Spinal cord (tissue), 10 donors: Measurements from ENCODE around the gene PRKCQ. TPM values are rescaled to one million over a fixed set of nuclear protein-coding genes. Genes with fewer than 3 reads are reported as not detected.

Experiments used
- DNase-seq, 6 donors: peaks; one replicate each; pipeline versions ENCODE4 v3.0.0 to v3.0.0-alpha.2; 2013 to 2015; ENCODE audit warnings: low spot score in 6 of 6, low read depth in 4 of 6
- H3K27ac ChIP-seq: one replicate; pipeline ENCODE4 v1.5.1; 2013; ENCODE audit warnings: low read depth, low read length, control low read depth
- H3K27me3 ChIP-seq: one replicate; pipeline ENCODE4 v1.6.1; 2013; ENCODE audit warnings: low read length; ENCODE audit not compliant: control insufficient read depth, insufficient read depth
- H3K36me3 ChIP-seq: one replicate; pipeline ENCODE4 v1.6.1; 2013; ENCODE audit warnings: low read length; ENCODE audit not compliant: control insufficient read depth, insufficient read depth
- H3K4me1 ChIP-seq: one replicate; pipeline ENCODE4 v1.6.1; 2013; ENCODE audit warnings: low read length; ENCODE audit not compliant: control insufficient read depth, insufficient read depth
- H3K4me3 ChIP-seq: one replicate; pipeline ENCODE4 v1.5.1; 2013; ENCODE audit warnings: low read depth, low read length, control low read depth
- H3K9me3 ChIP-seq: one replicate; pipeline ENCODE4 v1.6.1; 2013; ENCODE audit warnings: low read length; ENCODE audit not compliant: control insufficient read depth, insufficient read depth
- WGBS: methylation state at CpG from one replicate; pipeline ENCODE4 v1.1.5; 2013; ENCODE audit warnings: missing lambda C conversion rate; ENCODE audit not compliant: insufficient coverage; 5-methylcytosine and 5-hydroxymethylcytosine counted together
- polyA plus RNA-seq, 2 donors: library from polyadenylated mRNA; unstranded; fragments of 120-200 nt; gene quantifications; one replicate each; pipeline ENCODE4 v1.2.1, GENCODE V29; 2013; ENCODE audit not compliant: insufficient read length in 2 of 2
- total RNA-seq, 2 donors: library from RNA; depleted of rRNA in 1 of 2; stranded (reverse); fragments of 120-200 nt in 1 of 2; fragments of >200 nt in 1 of 2; gene quantifications; one replicate each; pipeline versions ENCODE4 v1.2.3 to v1.2.4, GENCODE V29; 2013 to 2014
- donor health status: healthy.

Gene PRKCQ
- total and polyA plus RNA-seq, 4 donors, result 6.2 to 10.9 (median 9.6) TPM

DNA sequence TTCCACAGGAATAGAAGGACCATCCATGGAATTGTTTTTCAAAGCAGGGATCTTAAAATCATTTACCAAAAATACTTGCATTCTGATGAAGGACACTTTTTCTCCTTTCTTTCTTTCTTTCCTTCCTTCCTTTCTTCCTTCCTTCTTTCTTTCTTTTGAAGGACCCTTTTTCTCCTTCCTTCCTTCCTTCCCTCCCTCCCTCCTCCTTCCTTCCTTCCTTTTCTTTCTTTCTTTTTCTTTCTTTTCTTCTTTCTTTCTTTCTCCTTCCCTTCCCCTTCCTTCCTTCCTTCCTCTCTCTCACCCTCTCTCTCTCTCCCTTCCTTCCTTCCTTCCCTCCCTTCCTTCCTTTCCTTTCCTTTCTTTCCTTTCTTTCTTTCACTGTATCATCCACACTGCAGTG, 74.8 kb downstream of the PRKCQ start:
- H3K27ac ChIP-seq, result no peak overlapping the region
- H3K4me3 ChIP-seq, result no peak overlapping the region
- H3K36me3 ChIP-seq, result no peaks in the 10 kb centered on the region
- no peaks in the 10 kb centered on the region for H3K9me3 ChIP-seq
- no peaks in the 10 kb centered on the region for H3K4me1 ChIP-seq
- no peaks in the 10 kb centered on the region for H3K27me3 ChIP-seq
- no peak for DNase-seq

DNA sequence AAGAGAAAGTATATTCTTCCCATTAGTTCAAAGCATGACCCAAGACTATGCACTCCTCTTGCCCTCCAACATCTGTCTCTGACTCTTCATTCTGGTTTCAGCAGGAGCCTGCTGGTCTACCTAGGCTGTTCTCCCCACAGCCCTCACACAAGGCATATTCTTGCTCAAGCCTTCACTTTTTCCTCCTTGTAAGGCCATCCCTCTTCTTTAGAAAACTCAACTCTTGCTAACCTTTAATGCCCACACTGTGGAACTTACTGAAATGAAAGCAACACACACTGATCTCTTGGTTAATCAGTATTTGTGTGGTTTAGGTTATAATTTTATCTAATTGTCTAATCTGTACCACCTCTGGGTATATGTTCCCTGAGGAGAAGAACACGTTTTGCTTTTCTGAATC, 75.8 kb downstream of the PRKCQ start:
- Histone ChIP-seq H3K4me3 (no peak overlapping the region), H3K9me3 (no peaks in the 10 kb centered on the region), H3K27ac (no peak overlapping the region), H3K4me1 (no peaks in the 10 kb centered on the region), H3K36me3 (no peaks in the 10 kb centered on the region), H3K27me3 (no peaks in the 10 kb centered on the region)
- WGBS, result no CpG with 5 or more reads among the region's 1 CpG
- no peak for DNase-seq

DNA sequence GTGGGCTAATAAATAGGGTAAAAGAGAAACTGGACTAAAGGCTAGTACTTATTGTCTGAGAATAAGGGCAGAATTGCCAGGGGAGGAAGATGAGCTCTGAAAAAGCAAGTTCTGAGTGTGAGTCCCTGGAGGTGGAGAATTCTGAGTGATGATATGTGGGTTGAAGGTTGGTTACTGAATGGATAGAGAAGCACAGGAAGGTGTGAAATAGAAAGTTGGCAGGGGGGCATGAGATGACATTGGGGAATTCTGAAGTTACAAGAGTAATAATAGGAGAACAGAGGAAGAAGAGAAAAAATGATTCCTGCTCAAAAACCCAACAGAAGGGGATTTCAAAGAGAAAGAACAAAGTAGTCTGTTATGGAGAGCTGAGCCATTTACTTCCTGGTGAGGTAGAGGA, 76.9 kb downstream of the PRKCQ start:
- no peak overlapping the region for H3K27ac ChIP-seq
- no peak for DNase-seq
- no peaks in the 10 kb centered on the region for H3K27me3 ChIP-seq
- H3K36me3 ChIP-seq, result no peaks in the 10 kb centered on the region
- no peak overlapping the region for H3K4me3 ChIP-seq
- no peaks in the 10 kb centered on the region for H3K9me3 ChIP-seq
- H3K4me1 ChIP-seq, result peaks cover 3% of the 10 kb centered on the region

DNA sequence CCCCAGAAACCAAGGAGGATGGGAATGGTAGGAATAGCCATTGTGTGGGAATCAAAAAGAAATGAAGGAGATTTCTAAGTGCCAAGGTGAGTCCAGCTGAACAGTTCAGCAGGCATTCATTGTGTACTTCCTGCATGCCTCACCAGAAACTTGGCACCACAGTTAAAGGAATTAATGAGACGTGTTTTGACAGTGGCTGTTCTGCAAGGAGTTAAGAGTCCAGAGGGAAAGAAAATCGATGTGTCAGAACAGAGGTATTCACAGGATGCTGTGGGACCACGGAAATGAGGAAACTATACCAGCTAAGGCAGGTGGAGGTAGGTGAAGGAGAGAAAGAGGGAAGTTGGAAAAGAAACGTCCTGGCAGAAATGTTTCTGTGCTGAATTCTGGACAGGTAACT, 78.1 kb downstream of the PRKCQ start:
- Histone ChIP-seq H3K4me1 (peaks cover 4% of the 10 kb centered on the region), H3K27ac (no peak overlapping the region), H3K4me3 (no peak overlapping the region), H3K9me3 (no peaks in the 10 kb centered on the region), H3K36me3 (no peaks in the 10 kb centered on the region), H3K27me3 (no peaks in the 10 kb centered on the region)
- DNase-seq, result no peak
- 82% methylated on average over 4 of the region's 4 CpGs for WGBS

DNA sequence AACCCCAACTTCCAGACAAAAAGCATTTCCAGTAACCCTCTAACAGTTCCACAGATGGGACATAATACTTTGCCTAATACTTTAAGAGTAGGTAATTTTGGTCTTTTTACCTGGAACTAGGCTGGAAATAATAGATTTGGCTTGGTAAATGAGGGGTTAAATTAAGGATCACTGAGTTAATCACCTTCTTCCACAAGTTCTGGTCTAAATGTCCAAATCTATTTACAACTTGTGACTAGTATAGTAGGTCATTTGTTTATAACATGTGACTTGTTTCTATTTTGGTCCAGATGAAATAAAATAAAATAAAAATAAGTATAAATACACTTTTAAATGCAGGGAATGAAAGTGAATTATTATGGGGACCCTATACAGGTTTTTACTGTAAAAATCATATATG, 80.1 kb downstream of the PRKCQ start:
- Histone ChIP-seq H3K9me3 (no peaks in the 10 kb centered on the region), H3K4me1 (peaks cover 4% of the 10 kb centered on the region), H3K4me3 (no peak overlapping the region), H3K27me3 (no peaks in the 10 kb centered on the region), H3K36me3 (peaks cover 3% of the 10 kb centered on the region), H3K27ac (no peak overlapping the region)
- no peak for DNase-seq

GRCh38 chr10:6498771-6499170, 81.3 kb downstream of the PRKCQ start:
- no peaks in the 10 kb centered on the region for H3K9me3 ChIP-seq
- peaks cover 3% of the 10 kb centered on the region for H3K36me3 ChIP-seq
- no peak for DNase-seq
- H3K27ac ChIP-seq, result no peak overlapping the region
- no peak overlapping the region for H3K4me3 ChIP-seq
- peaks cover 4% of the 10 kb centered on the region for H3K4me1 ChIP-seq
- no CpG with 5 or more reads among the region's 2 CpGs for WGBS
- no peaks in the 10 kb centered on the region for H3K27me3 ChIP-seq

GRCh38 chr10:6497620-6498019, 82.5 kb downstream of the PRKCQ start:
- no peak overlapping the region for H3K27ac ChIP-seq
- H3K4me3 ChIP-seq, result no peak overlapping the region
- peaks cover 3% of the 10 kb centered on the region for H3K36me3 ChIP-seq
- peaks cover 4% of the 10 kb centered on the region for H3K4me1 ChIP-seq
- peak; percentile 22 to 96 (median 44) for DNase-seq
- WGBS, result 46% methylated on average over 3 of the region's 4 CpGs
- H3K9me3 ChIP-seq, result no peaks in the 10 kb centered on the region
- no peaks in the 10 kb centered on the region for H3K27me3 ChIP-seq

GRCh38 chr10:6494936-6495592, 85.0 kb downstream of the PRKCQ start:
- Histone ChIP-seq H3K9me3 (no peaks in the 10 kb centered on the region), H3K27me3 (no peaks in the 10 kb centered on the region), H3K27ac (no peak overlapping the region), H3K4me3 (no peak overlapping the region), H3K36me3 (peaks cover 3% of the 10 kb centered on the region), H3K4me1 (peaks cover 4% of the 10 kb centered on the region)
- 93% methylated on average over 13 of the region's 13 CpGs for WGBS
- DNase-seq, result no peak

GRCh38 chr10:6494442-6494819, 85.6 kb downstream of the PRKCQ start:
- WGBS, result 100% methylated on average over 1 of the region's 2 CpGs
- Histone ChIP-seq H3K27ac (no peak overlapping the region), H3K4me3 (no peak overlapping the region), H3K9me3 (no peaks in the 10 kb centered on the region), H3K4me1 (peaks cover 4% of the 10 kb centered on the region), H3K27me3 (no peaks in the 10 kb centered on the region), H3K36me3 (peaks cover 6% of the 10 kb centered on the region)
- DNase-seq, result no peak

- Histone ChIP-seq H3K9me3 (no peaks in the 10 kb centered on the region), H3K4me3 (no peak overlapping the region), H3K27ac (no peak overlapping the region), H3K4me1 (peaks cover 4% of the 10 kb centered on the region), H3K27me3 (no peaks in the 10 kb centered on the region), H3K36me3 (peaks cover 7% of the 10 kb centered on the region)
- DNase-seq, result no peak
- 86% methylated on average over 9 of the region's 11 CpGs for WGBS
These were observed 86.3 kb downstream of the PRKCQ start for GRCh38 chr10:6493521-6494441.
